NCI-H128 (cell line): ENCODE data around the gene MT1E.
"Not testable (repeated sequence)": the region's sequence is repeated elsewhere in the genome, so short reads cannot be mapped to it uniquely, and the experiment has no call there.

ENCODE experiments used
- DNase-seq: peaks from one replicate; lab custom pipeline; 2025; ENCODE audit not compliant: unreplicated experiment; lab: John Stamatoyannopoulos, UW

Gene MT1E

DNA sequence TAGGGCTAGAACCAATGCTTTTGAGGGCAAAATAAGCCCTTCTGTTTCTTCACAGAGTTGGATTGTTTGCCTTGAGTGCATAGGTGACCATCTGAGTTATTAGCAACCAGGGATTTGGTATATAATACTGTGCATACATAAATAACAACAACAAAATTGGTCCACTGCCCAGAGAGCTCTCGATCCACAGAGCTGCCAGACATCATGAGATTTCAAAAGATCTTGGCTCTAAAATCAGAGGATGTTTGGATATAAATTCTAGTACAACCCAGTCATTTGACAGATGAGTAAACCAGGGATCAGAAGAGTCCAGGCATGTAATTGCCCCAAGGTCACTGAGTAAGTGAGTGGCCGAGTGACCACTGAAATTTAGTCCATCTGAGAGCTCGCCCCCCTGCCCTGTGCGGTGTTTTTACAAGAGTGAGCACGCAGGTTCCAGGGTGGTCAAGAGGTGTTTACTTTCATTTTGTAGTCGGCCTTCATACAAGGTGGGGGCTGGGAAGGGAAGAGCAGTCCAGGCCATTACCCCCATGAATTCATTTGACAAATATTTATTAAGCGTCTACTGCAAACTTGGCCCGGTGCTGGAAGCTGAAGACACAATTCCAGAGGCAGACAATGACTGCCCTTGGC lies 19.0 kb upstream of the MT1E start:
- DNase-seq, result no peak

DNA sequence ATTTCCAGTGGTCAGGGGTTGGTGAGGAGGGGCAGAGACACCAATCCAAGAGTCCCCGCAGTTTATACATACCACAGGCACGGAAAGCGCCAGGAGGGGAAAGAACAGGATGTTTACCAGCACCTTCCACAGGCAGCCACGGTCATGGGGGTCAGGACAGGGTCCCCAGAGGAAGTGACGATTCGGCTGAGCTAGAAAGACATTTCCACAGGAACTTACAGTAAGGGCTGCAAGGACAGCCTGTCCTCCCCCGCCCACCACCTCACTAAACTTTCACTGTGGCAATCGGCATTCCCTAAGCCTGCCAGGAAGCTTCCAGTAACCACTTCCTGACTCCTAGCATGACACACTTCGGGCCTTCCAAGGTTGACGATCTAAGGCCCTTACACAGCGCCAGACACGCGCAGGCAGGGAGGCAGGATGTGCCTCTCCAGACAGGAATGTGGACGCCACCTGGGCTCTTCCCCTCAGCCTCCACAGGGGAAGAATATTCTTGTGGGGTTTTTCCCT lies 18.4 kb upstream of the MT1E start:
- DNase-seq, result no peak

DNA sequence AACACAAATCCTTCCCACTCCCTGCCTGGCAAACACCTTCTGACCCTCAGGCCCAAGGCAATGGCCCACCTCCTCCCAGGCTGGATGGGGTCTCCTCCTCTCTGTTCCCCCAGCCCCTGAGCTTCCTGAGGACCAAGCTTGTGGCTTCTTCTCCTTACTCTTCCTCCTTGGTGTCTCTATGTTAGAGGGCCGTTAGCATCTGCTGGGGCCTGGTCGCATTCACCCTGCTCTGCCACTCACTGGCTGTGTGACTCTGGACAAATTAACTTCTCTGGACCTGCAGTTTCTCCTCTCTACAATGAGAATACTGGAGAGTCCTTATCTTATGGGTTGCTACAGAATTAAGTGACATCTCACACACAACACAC lies 17.9 kb upstream of the MT1E start:
- no peak for DNase-seq

DNA sequence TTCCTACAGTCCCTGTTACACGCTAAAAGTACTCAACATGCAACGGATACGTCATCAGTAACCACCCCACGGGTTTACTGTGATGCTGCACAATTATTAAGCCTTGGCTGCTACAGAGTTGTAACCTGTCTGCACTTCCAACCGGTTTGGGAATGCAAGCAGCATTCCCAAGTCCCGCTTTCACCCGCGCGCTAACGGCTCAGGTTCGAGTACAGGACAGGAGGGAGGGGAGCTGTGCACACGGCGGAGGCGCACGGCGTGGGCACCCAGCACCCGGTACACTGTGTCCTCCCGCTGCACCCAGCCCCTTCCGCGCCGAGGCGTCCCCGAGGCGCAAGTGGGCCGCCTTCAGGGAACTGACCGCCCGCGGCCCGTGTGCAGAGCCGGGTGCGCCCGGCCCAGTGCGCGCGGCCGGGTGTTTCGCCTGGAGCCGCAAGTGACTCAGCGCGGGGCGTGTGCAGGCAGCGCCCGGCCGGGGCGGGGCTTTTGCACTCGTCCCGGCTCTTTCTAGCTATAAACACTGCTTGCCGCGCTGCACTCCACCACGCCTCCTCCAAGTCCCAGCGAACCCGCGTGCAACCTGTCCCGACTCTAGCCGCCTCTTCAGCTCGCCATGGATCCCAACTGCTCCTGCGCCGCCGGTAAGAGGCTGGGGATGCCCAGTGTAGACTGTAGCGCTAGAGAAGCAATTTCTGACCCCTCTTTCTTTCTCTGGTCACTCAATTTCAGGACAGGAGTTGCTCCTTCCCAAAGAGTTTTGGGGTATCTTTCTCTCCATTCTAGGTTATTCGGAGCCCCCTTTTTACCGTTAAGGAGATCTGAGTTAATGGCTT lies 17.3 kb upstream of the MT1E start, which contains the start of gene MT2A:
Gene MT2A, plus strand, starts transcription at position 542 of the 833 bp plus-strand sequence. Its CDS starts 72 bp downstream, at position 614.
- DNase-seq, result peak; percentile 58

DNA sequence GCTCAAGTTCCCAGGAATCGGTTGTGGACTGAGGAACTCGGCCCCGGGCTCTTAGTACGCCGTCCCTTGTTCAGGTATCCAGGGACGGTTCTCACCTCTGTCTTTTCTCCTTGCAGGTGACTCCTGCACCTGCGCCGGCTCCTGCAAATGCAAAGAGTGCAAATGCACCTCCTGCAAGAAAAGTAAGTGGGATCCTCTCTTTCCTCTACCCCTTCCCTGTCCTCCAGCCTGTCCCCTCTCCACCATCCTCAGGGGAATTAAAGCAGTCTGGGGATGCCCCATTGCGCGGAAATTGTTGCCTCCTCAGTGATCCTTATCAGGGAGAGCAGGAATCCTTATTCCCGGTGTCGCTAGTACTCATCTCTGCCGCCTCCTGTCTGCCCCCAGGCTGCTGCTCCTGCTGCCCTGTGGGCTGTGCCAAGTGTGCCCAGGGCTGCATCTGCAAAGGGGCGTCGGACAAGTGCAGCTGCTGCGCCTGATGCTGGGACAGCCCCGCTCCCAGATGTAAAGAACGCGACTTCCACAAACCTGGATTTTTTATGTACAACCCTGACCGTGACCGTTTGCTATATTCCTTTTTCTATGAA lies 16.6 kb upstream of the MT1E start:
- DNase-seq, result no peak

DNA sequence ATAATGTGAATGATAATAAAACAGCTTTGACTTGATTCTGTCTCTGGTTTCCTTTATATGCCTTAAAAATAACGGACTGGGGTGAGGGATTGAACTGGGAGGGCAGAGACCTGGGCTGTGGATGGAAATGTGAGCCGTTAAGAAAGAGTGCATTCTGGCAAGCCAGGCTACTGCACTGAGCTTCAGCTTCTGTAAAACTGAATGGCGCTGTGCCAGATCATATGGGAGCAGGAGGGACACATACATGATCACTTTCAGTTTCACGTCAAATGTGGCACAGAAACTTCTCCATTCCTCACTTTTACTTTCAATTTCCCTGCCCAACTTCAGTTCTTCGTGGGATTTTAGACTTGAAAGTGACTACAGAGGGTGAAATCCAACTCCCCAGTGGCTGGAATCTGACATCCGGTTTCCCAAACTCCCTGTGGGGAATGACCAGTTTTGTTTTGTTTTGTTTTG lies 16.1 kb upstream of the MT1E start:
- no peak for DNase-seq

DNA sequence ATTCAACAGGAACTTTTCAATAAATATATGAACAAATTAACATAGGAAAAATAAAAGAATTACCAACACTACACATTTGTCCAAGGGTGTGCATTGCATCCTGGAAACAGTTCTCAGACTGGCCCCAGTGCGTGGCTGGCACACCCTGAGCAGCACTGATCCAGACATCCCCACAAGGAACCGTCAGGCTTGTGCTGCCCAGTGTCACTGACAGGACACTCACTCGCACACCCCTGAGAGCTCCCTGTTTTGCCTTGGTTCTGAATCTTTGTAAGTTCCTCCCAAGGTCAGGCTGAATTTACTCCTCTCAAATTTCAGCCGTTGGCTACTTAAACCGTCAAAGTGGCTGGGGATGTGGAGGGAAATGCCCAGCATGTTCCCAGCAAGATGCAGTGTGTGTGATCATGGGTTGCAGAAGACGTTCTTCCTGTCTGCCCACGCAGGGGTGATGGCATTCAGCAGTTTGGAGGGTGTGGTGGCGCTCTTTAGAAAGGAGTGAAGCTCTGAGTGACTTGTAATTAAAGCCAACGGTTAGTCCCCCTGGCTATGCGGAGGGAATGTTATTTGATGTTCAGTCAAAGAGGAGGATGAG lies 15.5 kb upstream of the MT1E start:
- no peak for DNase-seq

DNA sequence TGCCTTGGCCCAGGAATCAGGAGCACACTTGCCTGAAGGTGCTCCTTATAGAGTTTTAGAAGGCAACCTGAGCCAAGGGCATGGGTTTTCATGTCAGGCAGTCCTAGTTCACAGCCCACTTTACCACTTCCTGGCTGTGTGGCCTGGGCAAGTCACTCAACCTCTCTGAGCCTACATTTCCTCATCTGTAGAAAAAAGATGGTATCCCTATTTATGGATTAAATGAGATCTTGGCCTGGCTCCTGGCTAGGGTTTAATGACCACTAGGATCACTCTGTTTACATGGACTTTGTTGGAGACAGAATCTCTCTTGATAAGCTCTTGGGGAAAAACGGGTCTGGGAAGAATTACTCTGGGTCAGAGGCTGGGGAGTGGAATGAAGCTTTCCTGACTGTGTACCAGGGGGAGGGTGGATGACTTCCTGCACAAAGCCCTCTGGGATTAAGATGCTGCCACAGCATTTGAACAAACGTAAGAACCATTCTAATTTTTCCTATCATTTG lies 14.9 kb upstream of the MT1E start:
- no peak for DNase-seq

DNA sequence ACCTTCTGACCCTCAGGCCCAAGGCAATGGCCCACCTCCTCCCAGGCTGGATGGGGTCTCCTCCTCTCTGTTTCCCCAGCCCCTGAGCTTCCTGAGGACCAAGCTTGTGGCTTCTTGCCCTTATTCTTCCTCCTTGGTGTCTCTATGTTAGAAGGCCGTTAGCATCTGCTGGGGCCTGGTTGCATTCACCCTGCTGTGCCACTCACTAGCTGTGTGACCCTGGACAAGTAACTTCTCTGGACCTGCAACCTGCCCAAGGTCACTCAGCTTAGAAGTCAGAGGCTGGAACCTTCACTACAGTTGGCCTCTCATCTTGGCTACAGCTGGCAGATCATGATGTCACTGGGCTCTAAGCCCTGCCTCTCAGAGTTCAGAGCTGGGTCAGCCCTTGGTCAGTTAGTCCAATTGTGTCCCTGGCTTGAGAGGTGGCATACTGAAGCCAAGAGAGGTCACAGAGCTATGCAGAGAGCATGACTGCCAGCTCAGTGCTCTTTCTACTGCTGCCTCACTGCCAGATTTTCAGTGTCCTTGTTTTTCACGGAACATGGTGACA lies 14.2 kb upstream of the MT1E start:
- no peak for DNase-seq

DNA sequence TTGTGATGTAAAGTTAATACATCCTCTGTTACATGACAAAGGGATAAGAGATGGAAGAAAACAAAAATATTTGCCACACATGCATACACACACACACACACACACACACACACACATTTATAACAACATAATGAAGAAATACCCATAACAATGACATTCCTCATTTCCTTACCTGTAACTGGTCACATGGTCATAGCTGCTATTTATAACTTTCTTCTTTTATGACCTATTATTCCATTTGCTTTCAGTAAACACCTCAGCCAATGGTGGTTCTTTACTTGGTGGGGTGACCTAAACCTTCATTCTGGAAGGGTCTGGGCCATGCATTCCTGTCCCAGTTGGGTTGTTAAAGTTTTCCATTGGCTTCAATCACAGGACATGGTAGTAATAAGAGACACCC lies 11.9 kb upstream of the MT1E start:
- DNase-seq, result no peak

DNA sequence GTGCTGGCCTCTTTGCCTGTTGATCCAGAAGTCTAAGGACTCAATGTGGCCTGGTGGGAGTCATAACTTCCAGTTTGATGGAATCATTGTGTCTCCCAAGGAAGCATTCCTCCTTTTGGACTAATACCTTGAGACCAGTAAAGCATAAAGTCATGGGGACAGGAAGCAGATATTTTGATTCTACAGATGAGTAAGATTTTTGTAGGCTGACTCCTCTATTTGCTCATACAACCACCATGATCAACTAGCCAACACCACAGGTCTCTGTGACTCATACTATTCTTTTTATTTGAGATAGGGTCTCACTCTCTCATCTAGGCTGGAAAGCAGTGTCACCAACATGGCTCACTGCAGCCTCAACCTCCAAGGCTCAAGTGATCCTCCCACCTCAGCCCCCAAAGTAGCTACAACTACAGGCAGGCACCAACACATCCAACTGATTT lies 11.0 kb upstream of the MT1E start:
- DNase-seq, result no peak

DNA sequence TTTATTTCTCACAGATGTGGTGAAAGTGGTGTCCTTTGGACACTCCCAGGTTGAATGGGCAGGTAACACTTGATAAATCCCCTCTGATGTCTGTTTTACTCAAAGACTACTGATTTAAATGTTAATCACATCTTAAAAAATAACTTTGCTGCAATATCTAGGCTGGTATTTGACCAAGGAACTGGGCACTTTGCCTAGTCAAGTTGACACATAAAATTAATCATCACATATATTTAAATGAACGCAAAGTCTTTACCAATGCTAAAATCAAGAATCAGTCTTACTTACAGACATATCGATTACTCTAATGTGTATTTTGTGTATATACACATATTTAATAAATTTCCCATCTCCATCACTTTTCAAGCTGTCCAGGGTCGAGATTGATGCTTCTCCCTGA lies 10.2 kb upstream of the MT1E start:
- no peak for DNase-seq

DNA sequence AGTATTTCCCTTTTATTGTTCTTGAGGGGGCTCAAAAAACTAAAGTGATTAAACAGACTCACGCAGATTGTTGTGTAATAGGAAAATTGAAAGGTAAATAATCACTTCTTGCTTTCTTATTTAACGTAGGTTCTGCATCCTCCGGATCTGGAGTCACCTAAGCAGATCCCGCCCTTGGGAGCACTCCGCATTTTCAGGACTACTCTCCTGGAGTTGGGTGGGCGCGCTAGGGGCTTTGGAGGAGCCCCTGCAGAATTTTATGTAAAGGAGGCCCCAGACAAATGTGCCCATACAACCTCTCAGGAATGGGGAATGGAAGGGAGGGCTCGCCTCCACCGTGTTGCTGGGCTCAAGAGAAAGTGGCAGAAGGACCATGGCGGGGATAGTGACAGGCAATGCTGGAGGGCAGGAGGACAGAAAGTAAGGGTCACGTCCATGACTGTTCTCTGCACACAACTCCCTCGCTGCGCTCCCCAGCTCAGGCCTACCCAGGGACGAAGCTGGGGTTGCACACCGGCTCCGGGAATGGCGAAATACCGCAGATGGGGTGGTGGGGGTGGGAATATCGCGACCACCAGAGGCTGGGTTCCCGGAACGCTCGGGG lies 8.9 kb upstream of the MT1E start:
- DNase-seq, result no peak

DNA sequence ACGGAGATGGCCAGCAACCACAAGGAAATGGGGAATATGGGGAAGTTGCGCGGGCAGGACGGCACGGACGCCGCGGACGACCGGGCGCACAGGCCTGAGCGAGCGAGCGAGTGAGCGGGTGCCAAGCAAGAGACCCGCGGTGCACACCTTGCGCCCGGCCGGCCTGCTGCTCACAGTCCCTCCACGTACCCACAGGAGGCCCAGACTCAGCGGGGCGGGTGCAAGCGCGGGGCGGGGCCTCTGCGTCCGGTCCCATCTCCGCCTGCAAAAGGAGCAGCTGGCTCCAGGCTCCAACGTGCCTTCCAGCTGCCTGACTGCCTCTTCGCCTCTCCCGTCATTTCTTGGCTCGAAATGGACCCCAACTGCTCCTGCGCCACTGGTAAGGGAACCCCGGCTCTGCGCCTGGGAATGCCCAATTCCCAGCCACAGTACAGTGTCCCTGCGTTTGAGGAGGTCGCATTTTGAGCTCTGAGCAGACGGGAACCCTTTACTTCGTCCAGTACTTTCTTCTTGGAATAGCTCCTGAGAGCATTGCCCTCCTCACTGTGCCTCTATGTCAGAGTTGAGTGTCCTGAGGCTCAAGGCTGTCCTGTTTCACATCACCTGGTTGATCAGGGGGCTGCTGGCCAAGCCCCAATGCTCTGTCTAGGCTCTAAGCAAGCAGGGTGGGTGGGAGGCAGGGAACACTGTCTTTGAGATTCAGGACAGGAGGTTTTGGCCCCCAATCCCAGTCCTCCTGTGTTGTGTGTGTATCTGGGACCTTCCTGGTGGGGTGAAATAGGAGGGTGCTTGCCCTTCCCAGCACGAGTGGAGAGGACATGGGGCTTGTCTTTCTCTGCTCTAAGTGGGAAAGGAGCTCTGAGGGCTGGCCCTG lies 8.1 kb upstream of the MT1E start:
- no peak for DNase-seq

DNA sequence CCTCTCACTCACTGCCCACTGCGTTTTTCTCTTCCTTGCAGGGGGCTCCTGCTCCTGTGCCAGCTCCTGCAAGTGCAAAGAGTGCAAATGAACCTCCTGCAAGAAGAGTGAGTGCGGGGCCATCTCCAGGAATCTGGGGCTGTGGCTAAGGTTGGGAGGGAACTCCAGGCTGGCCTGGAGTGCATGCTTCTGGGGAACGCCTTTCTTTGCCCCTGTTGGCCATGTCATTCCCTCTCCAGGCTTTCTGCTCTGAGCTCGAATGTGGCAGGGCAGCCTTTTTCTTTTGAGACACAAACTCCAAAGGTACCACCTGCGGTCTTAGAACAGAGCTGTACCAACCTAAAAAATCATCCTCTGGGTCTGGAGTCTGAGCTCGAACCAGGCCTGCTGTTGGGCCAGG lies 7.4 kb upstream of the MT1E start:
- no peak for DNase-seq

DNA sequence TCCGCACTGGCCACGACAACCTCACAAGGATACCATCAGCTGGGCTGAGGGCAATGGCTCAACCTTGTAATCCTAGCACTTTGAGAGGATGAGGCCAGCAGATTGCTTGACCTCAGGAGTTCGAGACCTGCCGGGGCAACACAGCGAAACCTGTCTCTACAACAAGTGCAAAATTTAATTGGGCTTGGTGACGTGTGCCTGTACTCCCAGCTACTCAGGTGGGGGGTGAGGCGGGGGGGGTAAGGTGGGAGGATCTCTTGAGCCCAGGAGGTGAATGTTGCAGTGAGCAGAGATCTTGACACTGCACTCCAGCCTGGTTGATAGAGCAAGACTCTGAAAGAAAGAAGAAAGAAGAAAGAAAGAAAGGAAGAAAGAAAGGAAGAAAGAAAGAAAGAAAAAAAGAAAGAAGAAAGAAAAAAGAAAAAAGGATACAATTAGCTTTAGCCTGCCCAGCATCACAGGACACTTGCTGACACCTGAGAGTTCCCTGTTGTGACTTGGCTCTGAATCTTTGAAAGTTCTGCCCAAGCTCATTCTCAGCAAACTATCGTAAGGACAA lies 5.2 kb upstream of the MT1E start:
- DNase-seq, result no peak

DNA sequence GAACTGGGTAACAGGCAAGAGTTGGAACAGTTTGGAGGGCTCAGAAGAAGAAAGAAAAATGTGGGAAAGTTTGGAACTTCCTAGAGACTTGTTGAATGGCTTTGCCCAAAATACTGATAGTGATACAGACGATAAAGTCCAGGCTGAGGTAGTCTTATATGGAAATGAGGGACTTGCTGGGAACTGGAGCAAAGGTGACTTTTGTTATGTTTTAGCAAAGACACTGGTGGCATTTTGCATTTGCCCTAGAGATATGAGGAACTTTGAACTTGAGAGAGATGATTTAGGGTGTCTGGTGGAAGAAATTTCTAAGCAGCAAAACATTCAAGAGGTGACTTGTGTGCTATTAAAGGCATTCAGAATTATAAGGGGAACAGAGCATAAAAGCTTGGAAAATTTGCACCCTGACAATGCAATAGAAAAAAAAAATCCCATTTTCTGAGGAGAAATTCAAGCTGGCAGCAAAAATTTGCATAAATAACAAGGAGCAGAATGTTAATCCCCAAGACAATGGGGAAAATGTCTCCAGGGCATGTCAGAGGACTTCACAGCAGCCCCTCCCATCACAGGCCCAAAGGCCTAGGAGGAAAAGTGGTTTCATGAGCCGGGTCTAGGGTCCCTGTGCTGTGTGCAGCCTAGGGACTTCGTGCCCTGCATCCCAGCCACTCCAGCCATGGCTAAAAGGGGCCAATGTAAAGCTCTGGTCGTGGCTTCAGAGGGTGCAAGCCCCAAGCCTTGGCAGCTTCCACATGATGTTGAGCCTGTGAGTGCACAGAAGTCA lies 3.7 kb upstream of the MT1E start:
- DNase-seq, result not testable (repeated sequence)

DNA sequence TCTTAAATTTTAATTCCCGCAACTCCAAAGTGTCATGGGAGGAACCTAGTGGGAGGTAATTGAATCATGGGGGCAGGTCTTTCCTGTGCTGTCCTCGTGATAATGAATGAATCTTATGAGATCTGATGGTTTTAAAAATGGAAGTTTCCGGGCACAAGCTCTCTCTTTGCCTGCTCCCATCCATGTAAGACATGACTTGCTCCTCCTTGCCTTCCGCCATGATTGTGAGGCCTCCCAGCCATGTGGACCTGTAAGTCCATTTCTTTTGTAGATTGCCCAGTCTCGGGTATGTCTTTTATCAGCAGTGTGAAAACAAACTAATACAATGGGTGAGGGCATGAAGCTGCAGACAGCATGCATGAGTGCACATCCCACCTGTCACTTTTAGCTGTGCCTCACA lies 2.4 kb upstream of the MT1E start:
- not testable (repeated sequence) for DNase-seq

DNA sequence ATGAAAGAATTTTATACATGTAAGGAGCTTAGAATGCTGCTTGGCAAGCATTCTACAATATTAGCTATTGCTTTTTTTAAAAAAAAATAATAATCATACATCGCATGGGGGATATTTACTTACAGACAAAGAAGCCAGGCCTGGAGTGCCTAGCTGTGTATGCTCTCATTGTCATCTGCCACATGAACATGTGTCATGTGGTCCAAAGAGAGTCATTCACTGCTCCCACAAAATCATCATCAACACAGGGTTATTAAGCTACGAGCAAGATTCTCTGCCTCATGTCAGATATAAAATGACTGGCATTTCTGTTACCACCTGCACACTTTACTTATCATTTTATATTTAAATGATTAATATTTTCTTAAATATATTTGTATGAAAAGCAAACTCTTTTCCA lies 1.9 kb upstream of the MT1E start:
- no peak for DNase-seq
